ENCODE measurements around the gene SLFN11.

Gene SLFN11

DNA sequence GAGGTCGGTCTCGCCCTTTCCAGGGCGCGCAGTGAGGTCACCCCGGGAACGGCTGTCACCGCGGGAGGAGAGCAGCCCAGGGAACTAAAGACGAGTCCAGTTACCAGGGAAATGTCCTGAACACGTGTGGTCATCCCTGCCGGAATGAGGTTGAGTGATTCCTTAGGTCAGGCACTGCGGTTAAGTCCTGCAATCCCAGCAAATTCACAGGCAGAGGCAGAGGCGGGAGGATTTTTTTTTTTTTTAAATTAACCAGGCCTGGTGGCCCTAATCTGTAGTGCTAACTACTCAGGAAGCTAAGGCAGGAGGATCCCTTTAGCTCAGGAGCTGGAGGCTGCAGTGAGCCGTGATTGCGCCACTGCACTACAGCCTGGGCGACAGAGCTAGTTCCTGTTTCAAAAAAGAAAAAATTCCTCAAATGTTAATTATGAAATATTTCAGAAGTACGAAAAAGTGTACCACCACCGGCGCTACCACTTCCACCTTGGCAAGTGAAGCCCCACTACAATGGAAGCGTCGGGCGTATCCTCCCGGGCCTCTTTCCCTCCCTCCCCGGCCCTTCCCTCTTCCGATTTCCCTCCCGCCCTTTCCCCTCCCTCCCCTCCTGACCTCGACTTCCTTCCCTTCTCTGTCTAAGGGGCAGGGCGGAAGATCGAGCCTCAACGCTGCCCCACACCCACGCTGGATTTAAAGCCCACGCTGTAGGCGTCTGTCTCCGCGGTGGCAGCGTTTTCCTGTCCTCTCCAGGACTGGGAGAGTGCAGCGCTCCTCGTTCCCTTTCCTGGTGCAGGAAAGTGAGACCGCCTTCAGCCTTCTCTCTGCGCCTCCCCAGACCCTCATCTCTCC, 27.3 kb downstream of the SLFN11 start:
- TF ChIP-seq FOXM1 (IDR thresholded peaks at IDR 0.05; ENCODE audit: borderline replicate concordance, low read depth), result no peak
- no peak for TF ChIP-seq TCF12 (IDR thresholded peaks at IDR 0.05; ENCODE audit: low read depth)
- TF ChIP-seq MAX (IDR thresholded peaks at IDR 0.05), result no peak
- no peak for TF ChIP-seq EGR1 (IDR thresholded peaks at IDR 0.05)
- TF ChIP-seq RAD21 (IDR thresholded peaks at IDR 0.05; ENCODE audit: low read depth), result no peak
- TF ChIP-seq, protein P1, sequence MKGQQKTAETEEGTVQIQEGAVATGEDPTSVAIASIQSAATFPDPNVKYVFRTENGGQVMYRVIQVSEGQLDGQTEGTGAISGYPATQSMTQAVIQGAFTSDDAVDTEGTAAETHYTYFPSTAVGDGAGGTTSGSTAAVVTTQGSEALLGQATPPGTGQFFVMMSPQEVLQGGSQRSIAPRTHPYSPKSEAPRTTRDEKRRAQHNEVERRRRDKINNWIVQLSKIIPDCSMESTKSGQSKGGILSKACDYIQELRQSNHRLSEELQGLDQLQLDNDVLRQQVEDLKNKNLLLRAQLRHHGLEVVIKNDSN (IDR thresholded peaks at IDR 0.05), result no peak
- TF ChIP-seq ZBTB7A (IDR thresholded peaks at IDR 0.05; ENCODE audit: low read depth), result no peak

GRCh38 chr17:35345445-35345925, 27.9 kb downstream of the SLFN11 start:
- TF ChIP-seq, protein P1 (IDR thresholded peaks at IDR 0.05), result no peak
- TF ChIP-seq TAF1 (IDR thresholded peaks at IDR 0.05; ENCODE audit: low read depth) (no peak), TCF12 (IDR thresholded peaks at IDR 0.05; ENCODE audit: low read depth) (no peak), YY1 (IDR thresholded peaks at IDR 0.05; ENCODE audit: low read depth) (no peak), ZBTB7A (IDR thresholded peaks at IDR 0.05; ENCODE audit: low read depth) (no peak), FOXM1 (IDR thresholded peaks at IDR 0.05; ENCODE audit: borderline replicate concordance, low read depth) (no peak), RAD21 (IDR thresholded peaks at IDR 0.05; ENCODE audit: low read depth) (no peak), EGR1 (IDR thresholded peaks at IDR 0.05) (no peak), MAX (IDR thresholded peaks at IDR 0.05) (no peak), CREB1 (IDR thresholded peaks at IDR 0.05; ENCODE audit: low read depth) (no peak), EP300 (IDR thresholded peaks at IDR 0.05; ENCODE audit: borderline replicate concordance) (no peak)
- TF ChIP-seq, protein P2, sequence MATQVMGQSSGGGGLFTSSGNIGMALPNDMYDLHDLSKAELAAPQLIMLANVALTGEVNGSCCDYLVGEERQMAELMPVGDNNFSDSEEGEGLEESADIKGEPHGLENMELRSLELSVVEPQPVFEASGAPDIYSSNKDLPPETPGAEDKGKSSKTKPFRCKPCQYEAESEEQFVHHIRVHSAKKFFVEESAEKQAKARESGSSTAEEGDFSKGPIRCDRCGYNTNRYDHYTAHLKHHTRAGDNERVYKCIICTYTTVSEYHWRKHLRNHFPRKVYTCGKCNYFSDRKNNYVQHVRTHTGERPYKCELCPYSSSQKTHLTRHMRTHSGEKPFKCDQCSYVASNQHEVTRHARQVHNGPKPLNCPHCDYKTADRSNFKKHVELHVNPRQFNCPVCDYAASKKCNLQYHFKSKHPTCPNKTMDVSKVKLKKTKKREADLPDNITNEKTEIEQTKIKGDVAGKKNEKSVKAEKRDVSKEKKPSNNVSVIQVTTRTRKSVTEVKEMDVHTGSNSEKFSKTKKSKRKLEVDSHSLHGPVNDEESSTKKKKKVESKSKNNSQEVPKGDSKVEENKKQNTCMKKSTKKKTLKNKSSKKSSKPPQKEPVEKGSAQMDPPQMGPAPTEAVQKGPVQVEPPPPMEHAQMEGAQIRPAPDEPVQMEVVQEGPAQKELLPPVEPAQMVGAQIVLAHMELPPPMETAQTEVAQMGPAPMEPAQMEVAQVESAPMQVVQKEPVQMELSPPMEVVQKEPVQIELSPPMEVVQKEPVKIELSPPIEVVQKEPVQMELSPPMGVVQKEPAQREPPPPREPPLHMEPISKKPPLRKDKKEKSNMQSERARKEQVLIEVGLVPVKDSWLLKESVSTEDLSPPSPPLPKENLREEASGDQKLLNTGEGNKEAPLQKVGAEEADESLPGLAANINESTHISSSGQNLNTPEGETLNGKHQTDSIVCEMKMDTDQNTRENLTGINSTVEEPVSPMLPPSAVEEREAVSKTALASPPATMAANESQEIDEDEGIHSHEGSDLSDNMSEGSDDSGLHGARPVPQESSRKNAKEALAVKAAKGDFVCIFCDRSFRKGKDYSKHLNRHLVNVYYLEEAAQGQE (IDR thresholded peaks at IDR 0.05; ENCODE audit: low read depth), result no peak

GRCh38 chr17:35344262-35344661, 29.2 kb downstream of the SLFN11 start:
- TF ChIP-seq YY1 (IDR thresholded peaks at IDR 0.05; ENCODE audit: low read depth) (no peak), RAD21 (IDR thresholded peaks at IDR 0.05; ENCODE audit: low read depth) (no peak), FOXM1 (IDR thresholded peaks at IDR 0.05; ENCODE audit: borderline replicate concordance, low read depth) (no peak), CREB1 (IDR thresholded peaks at IDR 0.05; ENCODE audit: low read depth) (no peak), TEAD4 (IDR thresholded peaks at IDR 0.05) (no peak), ZBTB7A (IDR thresholded peaks at IDR 0.05; ENCODE audit: low read depth) (no peak), EP300 (IDR thresholded peaks at IDR 0.05; ENCODE audit: borderline replicate concordance) (no peak), NFIC (IDR thresholded peaks at IDR 0.05) (no peak), TCF12 (IDR thresholded peaks at IDR 0.05; ENCODE audit: low read depth) (no peak), EGR1 (IDR thresholded peaks at IDR 0.05) (no peak), CEBPB (IDR thresholded peaks at IDR 0.05) (no peak), TAF1 (IDR thresholded peaks at IDR 0.05; ENCODE audit: low read depth) (no peak), MAX (IDR thresholded peaks at IDR 0.05) (no peak)
- TF ChIP-seq, protein P1 (IDR thresholded peaks at IDR 0.05), result no peak
- TF ChIP-seq, protein P2 (IDR thresholded peaks at IDR 0.05; ENCODE audit: low read depth), result no peak

DNA sequence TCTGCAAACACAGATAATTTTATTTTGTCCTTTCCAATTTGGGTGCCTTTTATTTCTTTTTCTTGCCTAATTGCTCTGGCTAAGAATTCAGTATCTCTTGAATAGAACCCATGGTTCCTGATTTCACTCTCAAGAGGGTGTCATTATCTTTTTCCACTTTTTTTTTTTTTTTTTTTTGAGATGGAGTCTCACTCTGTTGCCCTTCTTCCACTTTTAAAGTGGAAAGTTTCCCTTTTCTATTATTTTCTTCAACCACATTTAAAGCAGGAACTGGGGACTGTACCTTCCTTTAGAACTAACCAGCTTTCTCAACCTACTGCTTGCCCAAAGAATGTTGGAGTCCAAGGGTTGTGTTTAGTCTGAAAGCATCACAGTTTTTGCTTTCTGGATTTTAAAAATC, 31.1 kb downstream of the SLFN11 start:
- TF ChIP-seq NFIC (IDR thresholded peaks at IDR 0.05) (no peak), MAX (IDR thresholded peaks at IDR 0.05) (no peak), YY1 (IDR thresholded peaks at IDR 0.05; ENCODE audit: low read depth) (no peak), TAF1 (IDR thresholded peaks at IDR 0.05; ENCODE audit: low read depth) (no peak), CREB1 (IDR thresholded peaks at IDR 0.05; ENCODE audit: low read depth) (no peak), CEBPB (IDR thresholded peaks at IDR 0.05) (no peak), TCF12 (IDR thresholded peaks at IDR 0.05; ENCODE audit: low read depth) (no peak), TEAD4 (IDR thresholded peaks at IDR 0.05) (no peak), FOXM1 (IDR thresholded peaks at IDR 0.05; ENCODE audit: borderline replicate concordance, low read depth) (no peak), ZBTB7A (IDR thresholded peaks at IDR 0.05; ENCODE audit: low read depth) (no peak), EP300 (IDR thresholded peaks at IDR 0.05; ENCODE audit: borderline replicate concordance) (no peak), EGR1 (IDR thresholded peaks at IDR 0.05) (no peak), RAD21 (IDR thresholded peaks at IDR 0.05; ENCODE audit: low read depth) (no peak)
- TF ChIP-seq, protein P1 (IDR thresholded peaks at IDR 0.05), result no peak
- TF ChIP-seq, protein P2 (IDR thresholded peaks at IDR 0.05; ENCODE audit: low read depth), result no peak

Data from Ishikawa (cell line).